IMR-90 (cell line): ENCODE results near the gene EDN2.

Experiments used
- BHLHE40 ChIP-seq: fragments of 150-350 bp; IDR thresholded peaks from 2 replicates; pipeline ENCODE4 v1.6.1; 2016; ENCODE audit warnings: mild to moderate bottlenecking, low read depth, low read length
- CHD1 ChIP-seq: IDR thresholded peaks from 2 replicates; pipeline ENCODE4 v1.6.1; 2012; ENCODE audit warnings: low read depth, low read length, improper control_type of control experiment
- ELK1 ChIP-seq: fragments of 150-350 bp; IDR thresholded peaks from 2 replicates; pipeline ENCODE4 v1.6.1; 2016; ENCODE audit warnings: low read depth, mild to moderate bottlenecking, low read length, moderate library complexity, borderline replicate concordance
- FOS ChIP-seq: fragments of 150-350 bp; IDR thresholded peaks from 2 replicates; pipeline ENCODE4 v1.6.1; 2016; ENCODE audit warnings: low read depth, low read length
- POLR2A ChIP-seq: IDR thresholded peaks from 2 replicates; pipeline ENCODE4 v1.6.1; 2012; ENCODE audit warnings: mild to moderate bottlenecking, low read depth, low read length
- RAD21 ChIP-seq: IDR thresholded peaks from 2 replicates; pipeline ENCODE4 v1.6.1; 2012; ENCODE audit warnings: low read length, improper control_type of control experiment
- RFX5 ChIP-seq: IDR thresholded peaks from 2 replicates; pipeline ENCODE4 v1.8.0; 2012; ENCODE audit warnings: low read depth, mild to moderate bottlenecking, low read length, moderate library complexity
- SMC3 ChIP-seq: fragments of 150-350 bp; IDR thresholded peaks from 2 replicates; pipeline ENCODE4 v1.6.1; 2016; ENCODE audit warnings: low read depth, mild to moderate bottlenecking, antibody characterized with exemption, low read length, moderate library complexity
- TF ChIP-seq, protein P1 (sequence below): conservative IDR thresholded peaks from 2 replicates; pipeline ENCODE4 v1.5.1; 2012; ENCODE audit warnings: mild to moderate bottlenecking, low read depth, low read length, improper control_type of control experiment
- TF ChIP-seq, protein P2 (sequence below): fragments of 150-350 bp; IDR thresholded peaks from 2 replicates; pipeline ENCODE4 v1.6.1; 2017; ENCODE audit warnings: mild to moderate bottlenecking, antibody characterized with exemption, low read length, low read depth

GRCh38 chr1:41439234-41439633 lies 45.2 kb downstream of the EDN2 start:
- TF ChIP-seq, protein P1, sequence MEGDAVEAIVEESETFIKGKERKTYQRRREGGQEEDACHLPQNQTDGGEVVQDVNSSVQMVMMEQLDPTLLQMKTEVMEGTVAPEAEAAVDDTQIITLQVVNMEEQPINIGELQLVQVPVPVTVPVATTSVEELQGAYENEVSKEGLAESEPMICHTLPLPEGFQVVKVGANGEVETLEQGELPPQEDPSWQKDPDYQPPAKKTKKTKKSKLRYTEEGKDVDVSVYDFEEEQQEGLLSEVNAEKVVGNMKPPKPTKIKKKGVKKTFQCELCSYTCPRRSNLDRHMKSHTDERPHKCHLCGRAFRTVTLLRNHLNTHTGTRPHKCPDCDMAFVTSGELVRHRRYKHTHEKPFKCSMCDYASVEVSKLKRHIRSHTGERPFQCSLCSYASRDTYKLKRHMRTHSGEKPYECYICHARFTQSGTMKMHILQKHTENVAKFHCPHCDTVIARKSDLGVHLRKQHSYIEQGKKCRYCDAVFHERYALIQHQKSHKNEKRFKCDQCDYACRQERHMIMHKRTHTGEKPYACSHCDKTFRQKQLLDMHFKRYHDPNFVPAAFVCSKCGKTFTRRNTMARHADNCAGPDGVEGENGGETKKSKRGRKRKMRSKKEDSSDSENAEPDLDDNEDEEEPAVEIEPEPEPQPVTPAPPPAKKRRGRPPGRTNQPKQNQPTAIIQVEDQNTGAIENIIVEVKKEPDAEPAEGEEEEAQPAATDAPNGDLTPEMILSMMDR, result no peak
- TF ChIP-seq POLR2A (no peak), SMC3 (no peak), BHLHE40 (no peak), FOS (no peak), CHD1 (no peak), ELK1 (no peak), RFX5 (no peak), RAD21 (no peak)
- TF ChIP-seq, protein P2, sequence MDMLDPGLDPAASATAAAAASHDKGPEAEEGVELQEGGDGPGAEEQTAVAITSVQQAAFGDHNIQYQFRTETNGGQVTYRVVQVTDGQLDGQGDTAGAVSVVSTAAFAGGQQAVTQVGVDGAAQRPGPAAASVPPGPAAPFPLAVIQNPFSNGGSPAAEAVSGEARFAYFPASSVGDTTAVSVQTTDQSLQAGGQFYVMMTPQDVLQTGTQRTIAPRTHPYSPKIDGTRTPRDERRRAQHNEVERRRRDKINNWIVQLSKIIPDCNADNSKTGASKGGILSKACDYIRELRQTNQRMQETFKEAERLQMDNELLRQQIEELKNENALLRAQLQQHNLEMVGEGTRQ, result no peak
